ENCODE measurements around the gene PRPH. TPM values are rescaled to one million over a fixed set of nuclear protein-coding genes. Genes with fewer than 3 reads are reported as not detected.

Gene PRPH
- total and polyA plus RNA-seq, 9 of the 15 experiments (the other 6 are each of a cell fraction or from before 2014, with no cell fraction given): 0.27 to 1.9 (median 1.3) TPM; not detected in 1

DNA sequence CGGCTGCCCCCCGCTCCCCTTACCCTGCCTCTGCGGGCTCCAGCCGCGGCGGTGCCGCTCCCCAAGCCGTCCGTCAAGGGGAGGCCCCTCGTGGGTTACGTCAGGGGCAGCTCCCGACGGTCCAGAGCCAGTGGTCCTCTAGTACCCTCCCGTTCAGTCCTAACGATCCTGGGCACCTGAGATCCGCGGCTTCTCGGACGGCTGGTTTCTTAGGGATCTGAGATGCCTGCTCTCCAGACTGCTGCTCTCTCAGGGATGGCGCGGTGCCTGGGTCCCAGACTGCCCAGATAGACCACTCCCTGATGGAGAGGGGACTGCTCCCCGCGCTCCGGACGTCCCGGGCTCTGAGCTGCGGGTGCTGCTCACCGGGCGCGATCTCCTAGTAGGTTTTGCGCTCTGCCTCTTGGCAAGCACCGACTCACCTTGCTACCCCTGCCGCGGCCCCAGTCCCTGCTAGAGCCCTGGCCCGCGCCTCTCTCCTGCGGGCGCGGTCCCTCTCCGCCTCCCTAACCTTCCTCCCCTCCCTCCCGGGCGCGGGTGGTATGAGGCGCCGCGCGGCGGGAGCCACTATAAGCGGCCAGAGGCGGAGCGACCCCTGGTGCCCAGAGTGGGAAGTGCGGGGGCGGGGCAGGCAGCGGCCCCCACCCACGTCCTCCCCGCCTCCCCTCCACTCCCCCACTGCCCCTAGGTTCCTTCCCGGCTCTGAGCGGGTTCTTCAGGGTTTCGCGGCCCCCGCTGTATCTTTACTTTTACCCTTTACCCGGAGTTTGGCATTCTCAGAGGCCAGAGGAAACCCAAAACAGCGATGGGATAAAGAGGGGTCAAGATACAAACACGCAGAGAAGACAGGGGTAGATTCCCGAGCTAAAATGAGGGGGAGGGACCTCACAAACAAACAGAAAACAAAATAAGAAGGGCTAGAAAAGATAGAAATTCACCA, 42.0 kb downstream of the PRPH start, which contains the start of gene C1QL4 (continued):
- TF ChIP-seq, protein P1, sequence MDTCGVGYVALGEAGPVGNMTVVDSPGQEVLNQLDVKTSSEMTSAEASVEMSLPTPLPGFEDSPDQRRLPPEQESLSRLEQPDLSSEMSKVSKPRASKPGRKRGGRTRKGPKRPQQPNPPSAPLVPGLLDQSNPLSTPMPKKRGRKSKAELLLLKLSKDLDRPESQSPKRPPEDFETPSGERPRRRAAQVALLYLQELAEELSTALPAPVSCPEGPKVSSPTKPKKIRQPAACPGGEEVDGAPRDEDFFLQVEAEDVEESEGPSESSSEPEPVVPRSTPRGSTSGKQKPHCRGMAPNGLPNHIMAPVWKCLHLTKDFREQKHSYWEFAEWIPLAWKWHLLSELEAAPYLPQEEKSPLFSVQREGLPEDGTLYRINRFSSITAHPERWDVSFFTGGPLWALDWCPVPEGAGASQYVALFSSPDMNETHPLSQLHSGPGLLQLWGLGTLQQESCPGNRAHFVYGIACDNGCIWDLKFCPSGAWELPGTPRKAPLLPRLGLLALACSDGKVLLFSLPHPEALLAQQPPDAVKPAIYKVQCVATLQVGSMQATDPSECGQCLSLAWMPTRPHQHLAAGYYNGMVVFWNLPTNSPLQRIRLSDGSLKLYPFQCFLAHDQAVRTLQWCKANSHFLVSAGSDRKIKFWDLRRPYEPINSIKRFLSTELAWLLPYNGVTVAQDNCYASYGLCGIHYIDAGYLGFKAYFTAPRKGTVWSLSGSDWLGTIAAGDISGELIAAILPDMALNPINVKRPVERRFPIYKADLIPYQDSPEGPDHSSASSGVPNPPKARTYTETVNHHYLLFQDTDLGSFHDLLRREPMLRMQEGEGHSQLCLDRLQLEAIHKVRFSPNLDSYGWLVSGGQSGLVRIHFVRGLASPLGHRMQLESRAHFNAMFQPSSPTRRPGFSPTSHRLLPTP (IDR thresholded peaks at IDR 0.05; ENCODE audit: borderline replicate concordance, extremely low read depth, insufficient read length): no peak
- no peak for TF ChIP-seq ARHGAP35 (IDR thresholded peaks at IDR 0.05; ENCODE audit: partially characterized antibody)
- no peak for TF ChIP-seq TAF9B (IDR thresholded peaks at IDR 0.05; ENCODE audit: partially characterized antibody)
- TF ChIP-seq FOSL1 (tag; conservative IDR thresholded peaks at IDR 0.05): no peak
- no peak for TF ChIP-seq SMAD1 (IDR thresholded peaks at IDR 0.05; ENCODE audit: low read depth, low read length, partially characterized antibody)
- TF ChIP-seq CHCHD3 (CRISPR knock-in tag; IDR thresholded peaks at IDR 0.05): no peak
- no peak for TF ChIP-seq SMAD3 (CRISPR knock-in tag; conservative IDR thresholded peaks at IDR 0.05)
- no peak; the same call in 1 of the 2 replicates for TF ChIP-seq ZBTB33 (CRISPR knock-in tag; IDR thresholded peaks at IDR 0.05)
- TF ChIP-seq ZBTB5 (IDR thresholded peaks at IDR 0.05): no peak
- TF ChIP-seq NCOA4 (IDR thresholded peaks at IDR 0.05; ENCODE audit: partially characterized antibody): no peak
- TF ChIP-seq SLC30A9 (CRISPR knock-in tag; IDR thresholded peaks at IDR 0.05): no peak
- TF ChIP-seq ZKSCAN1 (IDR thresholded peaks at IDR 0.05; ENCODE audit: low read depth, low read length): no peak
- TF ChIP-seq, protein P2, sequence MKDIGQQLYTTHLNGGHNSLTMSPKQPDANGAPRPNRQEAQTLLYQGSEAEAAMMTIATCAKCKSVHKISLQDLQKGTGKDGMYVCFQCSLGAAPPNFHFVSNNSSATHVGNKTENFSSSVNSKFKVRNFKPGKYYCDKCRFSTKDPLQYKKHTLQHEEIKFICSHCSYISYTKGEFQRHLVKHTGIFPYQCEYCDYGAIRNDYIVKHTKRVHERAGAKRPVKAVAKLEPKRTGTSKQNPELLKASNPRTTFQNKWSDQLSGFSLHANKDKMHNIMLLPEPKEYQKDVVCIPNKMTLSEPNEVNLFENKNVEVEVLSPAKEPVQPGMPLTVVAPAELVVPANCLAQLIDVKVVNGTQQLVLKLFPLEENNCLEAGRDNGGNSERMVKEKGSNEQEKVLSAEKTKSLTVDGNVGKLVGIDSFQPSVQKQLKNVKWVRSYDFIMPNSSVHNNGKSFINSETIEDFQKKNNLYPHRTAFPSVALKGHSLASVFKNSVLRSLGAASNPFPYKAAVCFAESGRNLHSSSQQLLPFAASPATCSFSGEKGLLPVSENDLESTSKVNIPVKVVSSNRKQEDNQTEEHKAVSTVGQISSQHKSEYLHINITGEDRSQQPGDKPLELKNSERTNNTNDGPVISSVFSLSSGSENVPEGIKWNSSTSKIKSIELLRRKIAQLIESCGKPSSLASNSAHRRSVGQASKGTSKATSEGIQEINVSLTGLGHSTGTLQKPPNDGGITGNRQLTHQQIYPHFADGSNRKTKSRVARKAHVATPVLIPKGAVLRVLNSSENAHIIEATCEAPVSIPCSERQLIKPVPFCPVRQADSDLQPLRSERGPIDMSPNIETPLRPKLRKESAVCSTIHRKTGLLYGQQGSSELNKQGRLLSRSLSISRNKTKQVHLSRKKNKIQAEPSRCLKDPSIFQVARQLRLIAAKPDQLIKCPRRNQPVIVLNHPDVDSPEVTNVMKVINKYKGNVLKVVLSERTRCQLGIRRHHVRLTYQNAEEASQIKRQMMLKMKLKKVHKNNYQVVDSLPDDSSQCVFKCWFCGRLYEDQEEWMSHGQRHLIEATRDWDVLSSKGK (CRISPR knock-in tag; IDR thresholded peaks at IDR 0.05): no peak
- no peak for TF ChIP-seq NFIX (CRISPR knock-in tag; IDR thresholded peaks at IDR 0.05; ENCODE audit: low read depth)
- TF ChIP-seq KLF10 (CRISPR knock-in tag; IDR thresholded peaks at IDR 0.05): no peak
- no peak for TF ChIP-seq MCM2 (IDR thresholded peaks at IDR 0.05; ENCODE audit: low read depth)

All from K562 (cell line).